Loucy (cell line): ENCODE measurements around the gene TXN2.

Experiments used
- H2AFZ ChIP-seq: fragments of 200-600 bp; sonication (generic); 2 replicates; pipeline ENCODE4 v1.6.0; 2016; ENCODE audit warnings: antibody characterized with exemption, mild to moderate bottlenecking, low read length, moderate library complexity
- H3F3A ChIP-seq: fragments of 200-600 bp; 2 replicates; pipeline ENCODE4 v1.6.0; 2016; ENCODE audit warnings: antibody characterized with exemption, low read depth, mild to moderate bottlenecking
- H3K27me3 ChIP-seq: fragments of 200-600 bp; sonication (generic); 2 replicates; pipeline ENCODE4 v1.6.1; 2014; ENCODE audit warnings: low read length, mild to moderate bottlenecking; ENCODE audit not compliant: insufficient read depth, poor library complexity, severe bottlenecking
- H3K36me3 ChIP-seq: fragments of 200-600 bp; sonication (generic); 2 replicates; pipeline ENCODE4 v1.6.1; 2016; ENCODE audit warnings: low read length; ENCODE audit not compliant: insufficient read depth
- H3K4me1 ChIP-seq: fragments of 200-600 bp; sonication (generic); 2 replicates; pipeline ENCODE4 v1.5.1; 2014; ENCODE audit warnings: low read length, mild to moderate bottlenecking; ENCODE audit not compliant: insufficient read depth, poor library complexity, severe bottlenecking
- H3K4me2 ChIP-seq: fragments of 200-600 bp; sonication (generic); 2 replicates; pipeline ENCODE4 v1.6.0; 2014; ENCODE audit warnings: antibody characterized with exemption, low read length, low read depth, mild to moderate bottlenecking; ENCODE audit not compliant: poor library complexity, severe bottlenecking
- H3K4me3 ChIP-seq: fragments of 200-600 bp; sonication (generic); 2 replicates; pipeline ENCODE4 v1.5.1; 2014; ENCODE audit warnings: low read length, mild to moderate bottlenecking, mixed read lengths; ENCODE audit not compliant: poor library complexity, severe bottlenecking
- H3K79me2 ChIP-seq: fragments of 200-600 bp; sonication (generic); 2 replicates; pipeline ENCODE4 v1.6.1; 2014; ENCODE audit warnings: low read length; ENCODE audit not compliant: insufficient read depth
- H3K9ac ChIP-seq: fragments of 200-600 bp; sonication (generic); 2 replicates; pipeline ENCODE4 v1.6.0; 2014; ENCODE audit warnings: mild to moderate bottlenecking, low read depth, low read length, moderate library complexity; ENCODE audit not compliant: poor library complexity, severe bottlenecking
- H3K9me2 ChIP-seq: fragments of 200-600 bp; sonication (generic); replicated peaks from 2 replicates; pipeline ENCODE4 v1.6.1; 2016; ENCODE audit warnings: low read depth, low read length, mixed read lengths
- H3K9me3 ChIP-seq: fragments of 200-600 bp; sonication (generic); 2 replicates; pipeline ENCODE4 v1.6.1; 2014; ENCODE audit warnings: mild to moderate bottlenecking, antibody characterized with exemption, low read length, low read depth; ENCODE audit not compliant: insufficient read depth
- H4K20me1 ChIP-seq: fragments of 200-600 bp; sonication (generic); 2 replicates; pipeline ENCODE4 v1.6.0; 2014; ENCODE audit warnings: antibody characterized with exemption, low read length, mild to moderate bottlenecking; ENCODE audit not compliant: insufficient read depth, poor library complexity, severe bottlenecking
- EZH2phosphoT487 ChIP-seq: fragments of 200-600 bp; IDR thresholded peaks from 2 replicates; pipeline ENCODE4 v1.6.1; 2018; ENCODE audit warnings: antibody characterized with exemption, mild to moderate bottlenecking, moderate library complexity, borderline replicate concordance
- TF ChIP-seq, protein P1 (sequence below): fragments of 200-600 bp; sonication (generic); conservative IDR thresholded peaks from 2 replicates; pipeline ENCODE4 v1.5.1; 2014; ENCODE audit warnings: mild to moderate bottlenecking, antibody characterized with exemption, low read length

Gene TXN2

DNA sequence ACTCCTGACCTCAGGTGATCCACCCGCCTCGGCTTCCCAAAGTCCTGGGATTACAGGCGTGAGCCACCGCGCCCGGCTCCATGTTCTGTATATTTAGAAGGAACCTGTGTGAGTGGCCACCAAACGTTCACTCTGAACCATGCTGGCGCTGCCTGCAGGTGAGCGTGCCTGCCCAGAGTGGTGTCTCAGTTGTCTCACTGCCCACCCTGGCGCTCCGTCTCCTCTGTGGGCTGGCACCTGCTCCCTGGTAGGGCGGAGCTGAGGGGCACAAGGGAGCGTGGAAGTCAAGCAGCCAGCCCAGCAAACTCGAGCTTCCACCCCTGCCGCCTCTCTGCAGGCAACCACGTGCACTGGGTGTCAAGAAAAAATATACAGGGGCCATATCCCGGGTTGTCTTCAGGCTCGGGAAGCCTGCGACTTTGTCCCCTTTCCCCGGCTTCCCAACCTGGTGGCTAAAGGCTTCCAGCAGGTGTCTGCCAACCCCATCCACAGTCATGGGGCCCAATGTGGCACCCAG lies 16.7 kb downstream of the TXN2 start:
- H2AFZ ChIP-seq, result no peak overlapping the region
- no peaks in the 10 kb centered on the region for H3F3A ChIP-seq
- no peaks in the 10 kb centered on the region for H3K9me2 ChIP-seq
- H3K27me3 ChIP-seq, result no peaks in the 10 kb centered on the region
- H3K9ac ChIP-seq, result no peak overlapping the region
- H3K79me2 ChIP-seq, result peaks cover 6% of the 10 kb centered on the region
- no peak for TF ChIP-seq EZH2phosphoT487
- TF ChIP-seq, protein P1, sequence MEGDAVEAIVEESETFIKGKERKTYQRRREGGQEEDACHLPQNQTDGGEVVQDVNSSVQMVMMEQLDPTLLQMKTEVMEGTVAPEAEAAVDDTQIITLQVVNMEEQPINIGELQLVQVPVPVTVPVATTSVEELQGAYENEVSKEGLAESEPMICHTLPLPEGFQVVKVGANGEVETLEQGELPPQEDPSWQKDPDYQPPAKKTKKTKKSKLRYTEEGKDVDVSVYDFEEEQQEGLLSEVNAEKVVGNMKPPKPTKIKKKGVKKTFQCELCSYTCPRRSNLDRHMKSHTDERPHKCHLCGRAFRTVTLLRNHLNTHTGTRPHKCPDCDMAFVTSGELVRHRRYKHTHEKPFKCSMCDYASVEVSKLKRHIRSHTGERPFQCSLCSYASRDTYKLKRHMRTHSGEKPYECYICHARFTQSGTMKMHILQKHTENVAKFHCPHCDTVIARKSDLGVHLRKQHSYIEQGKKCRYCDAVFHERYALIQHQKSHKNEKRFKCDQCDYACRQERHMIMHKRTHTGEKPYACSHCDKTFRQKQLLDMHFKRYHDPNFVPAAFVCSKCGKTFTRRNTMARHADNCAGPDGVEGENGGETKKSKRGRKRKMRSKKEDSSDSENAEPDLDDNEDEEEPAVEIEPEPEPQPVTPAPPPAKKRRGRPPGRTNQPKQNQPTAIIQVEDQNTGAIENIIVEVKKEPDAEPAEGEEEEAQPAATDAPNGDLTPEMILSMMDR, result no peak
- no peak overlapping the region for H3K4me2 ChIP-seq
- no peaks in the 10 kb centered on the region for H4K20me1 ChIP-seq
- no peaks in the 10 kb centered on the region for H3K9me3 ChIP-seq
- H3K4me1 ChIP-seq, result peaks cover 40% of the 10 kb centered on the region
- no peak overlapping the region for H3K4me3 ChIP-seq
- H3K36me3 ChIP-seq, result no peaks in the 10 kb centered on the region

DNA sequence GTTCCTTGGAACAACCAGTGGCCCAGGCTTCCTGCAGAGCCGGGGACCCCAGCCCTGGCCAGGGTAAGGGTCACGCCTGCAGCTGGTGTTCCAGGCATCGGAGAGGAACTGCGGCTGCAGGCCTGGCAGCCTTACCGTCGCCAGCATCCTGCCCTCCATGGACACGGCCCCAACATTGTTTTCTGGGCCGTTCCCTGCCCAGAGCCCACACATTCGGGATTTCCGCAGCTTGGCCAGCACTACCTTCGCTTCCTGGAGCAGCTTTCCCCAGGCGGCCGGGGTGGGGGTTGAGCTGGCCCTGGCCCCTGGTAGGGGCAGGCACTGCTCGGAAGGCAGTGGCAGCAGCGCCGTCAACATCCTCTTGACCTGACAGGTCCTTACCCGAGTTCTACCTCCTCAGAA lies 17.7 kb downstream of the TXN2 start:
- Histone ChIP-seq H3K9ac (no peak overlapping the region), H3K9me2 (no peaks in the 10 kb centered on the region), H3K4me2 (no peak overlapping the region), H3K4me3 (no peak overlapping the region), H3K4me1 (peaks cover 33% of the 10 kb centered on the region), H3K36me3 (no peaks in the 10 kb centered on the region), H2AFZ (no peak overlapping the region), H3K27me3 (no peaks in the 10 kb centered on the region), H4K20me1 (no peaks in the 10 kb centered on the region), H3K79me2 (no peaks in the 10 kb centered on the region), H3F3A (no peaks in the 10 kb centered on the region), H3K9me3 (no peaks in the 10 kb centered on the region)
- TF ChIP-seq, protein P1, result no peak
- TF ChIP-seq EZH2phosphoT487, result no peak

DNA sequence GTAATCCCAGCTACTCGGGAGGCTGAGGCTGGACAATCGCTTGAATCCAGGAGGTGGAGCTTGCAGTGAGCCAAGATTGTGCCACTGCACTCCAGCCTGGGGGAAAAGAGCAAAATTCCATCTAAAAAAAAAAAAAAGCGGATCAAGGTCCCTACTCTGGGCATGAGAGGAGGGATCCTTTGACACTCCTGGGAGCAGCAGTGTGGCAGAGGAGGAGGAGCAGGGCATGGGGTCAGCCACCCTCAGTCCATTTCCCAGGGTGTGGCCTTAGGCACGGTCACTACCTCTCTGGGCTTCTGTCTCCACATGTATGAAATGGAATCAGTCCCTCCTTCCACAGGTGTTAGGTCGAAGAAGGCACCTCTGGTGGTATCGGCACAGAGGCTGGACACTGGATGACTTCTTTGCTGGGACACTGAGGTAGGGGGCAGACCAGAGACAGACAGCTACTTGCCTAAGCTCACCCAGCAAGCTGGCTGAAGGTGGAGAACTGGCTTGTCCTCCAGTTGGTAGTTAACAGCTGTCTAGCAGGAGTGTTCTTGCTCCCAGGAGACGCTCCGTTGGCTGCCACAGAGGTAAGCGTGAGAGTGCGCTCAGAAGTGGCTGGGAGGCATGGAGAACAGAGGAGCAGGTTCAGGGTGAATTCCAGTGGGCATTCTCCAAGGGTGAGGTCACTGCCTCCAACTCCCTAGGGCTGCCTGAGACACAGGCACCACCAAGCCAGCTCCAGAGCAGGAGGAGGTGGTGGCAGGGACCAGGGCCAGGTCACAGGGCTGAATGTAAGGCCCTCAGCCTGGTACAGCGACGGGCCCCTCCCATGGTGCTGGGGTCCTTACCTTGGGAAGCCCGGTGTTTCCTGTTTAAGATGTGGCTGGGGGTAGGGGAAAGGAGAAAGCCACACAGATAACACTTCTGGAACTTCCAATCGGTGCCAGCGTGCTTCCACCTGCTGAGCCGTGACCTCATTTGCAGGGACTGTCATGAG lies 19.5 kb downstream of the TXN2 start:
- Histone ChIP-seq H3K4me2 (no peak overlapping the region), H3K4me1 (peaks cover 25% of the 10 kb centered on the region), H3K9ac (no peak overlapping the region), H3K4me3 (no peak overlapping the region), H3K36me3 (no peaks in the 10 kb centered on the region), H3K79me2 (no peaks in the 10 kb centered on the region), H2AFZ (no peak overlapping the region), H3K27me3 (no peaks in the 10 kb centered on the region), H3F3A (no peaks in the 10 kb centered on the region), H3K9me2 (no peaks in the 10 kb centered on the region), H3K9me3 (no peaks in the 10 kb centered on the region), H4K20me1 (no peaks in the 10 kb centered on the region)
- no peak for TF ChIP-seq EZH2phosphoT487
- TF ChIP-seq, protein P1, result no peak
